ENCODE measurements around the gene ACOT7.

Gene ACOT7

GRCh38 chr1:6409733-6410132 lies 16.2 kb upstream of the ACOT7 start:
- TF ChIP-seq SPI1 (IDR thresholded peaks at IDR 0.05; ENCODE audit: borderline replicate concordance, low read depth) (no peak), GABPA (IDR thresholded peaks at IDR 0.05; ENCODE audit: low read depth) (no peak), POLR2AphosphoS5 (IDR thresholded peaks at IDR 0.05; ENCODE audit: low read depth) (no peak), REST (IDR thresholded peaks at IDR 0.05; ENCODE audit: insufficient replicate concordance, low read depth) (no peak), CTCF (IDR thresholded peaks at IDR 0.05; ENCODE audit: insufficient read depth, low read length) (no peak)
- Histone ChIP-seq H3K27ac (replicated peaks) (no peak overlapping the region), H3K4me3 (replicated peaks; ENCODE audit: insufficient read depth, low read length) (no peak overlapping the region), H3K27me3 (ENCODE audit: insufficient read depth, poor library complexity, severe bottlenecking) (peaks cover 20% of the 10 kb centered on the region)
- no peak for DNase-seq (ENCODE audit: low read depth in 1 of 2, low spot score in 1 of 2)

- TF ChIP-seq GABPA (IDR thresholded peaks at IDR 0.05; ENCODE audit: low read depth) (no peak), POLR2AphosphoS5 (IDR thresholded peaks at IDR 0.05; ENCODE audit: low read depth) (no peak)
- H3K27ac ChIP-seq (replicated peaks), result no peak overlapping the region
- no peak overlapping the region for H3K4me3 ChIP-seq (replicated peaks; ENCODE audit: insufficient read depth, low read length)
- H3K27me3 ChIP-seq (ENCODE audit: insufficient read depth, poor library complexity, severe bottlenecking), result peaks cover 14% of the 10 kb centered on the region
- no peak for DNase-seq (ENCODE audit: low read depth in 1 of 2, low spot score in 1 of 2)
Measured at GRCh38 chr1:6409053-6409452, 15.5 kb upstream of the ACOT7 start.

GRCh38 chr1:6408023-6408422 lies 14.5 kb upstream of the ACOT7 start:
- peaks cover 4% of the 10 kb centered on the region for H3K27me3 ChIP-seq (ENCODE audit: insufficient read depth, poor library complexity, severe bottlenecking)
- DNase-seq (ENCODE audit: low read depth in 1 of 2, low spot score in 1 of 2), result no peak
- no peak overlapping the region for H3K4me3 ChIP-seq (replicated peaks; ENCODE audit: insufficient read depth, low read length)
- no peak overlapping the region for H3K27ac ChIP-seq (replicated peaks)
- TF ChIP-seq POLR2AphosphoS5 (IDR thresholded peaks at IDR 0.05; ENCODE audit: low read depth) (no peak), SPI1 (IDR thresholded peaks at IDR 0.05; ENCODE audit: borderline replicate concordance, low read depth) (no peak), GABPA (IDR thresholded peaks at IDR 0.05; ENCODE audit: low read depth) (no peak)

GRCh38 chr1:6401673-6402072 lies 8.1 kb upstream of the ACOT7 start:
- peak; percentile 55 to 84 for DNase-seq (ENCODE audit: low read depth in 1 of 2, low spot score in 1 of 2)
- no peaks in the 10 kb centered on the region for H3K27me3 ChIP-seq (ENCODE audit: insufficient read depth, poor library complexity, severe bottlenecking)
- TF ChIP-seq GABPA (IDR thresholded peaks at IDR 0.05; ENCODE audit: low read depth) (no peak), REST (IDR thresholded peaks at IDR 0.05; ENCODE audit: insufficient replicate concordance, low read depth) (no peak), POLR2AphosphoS5 (IDR thresholded peaks at IDR 0.05; ENCODE audit: low read depth) (no peak), SPI1 (IDR thresholded peaks at IDR 0.05; ENCODE audit: borderline replicate concordance, low read depth) (no peak; the same call in 1 of the 2 replicates), CTCF (IDR thresholded peaks at IDR 0.05; ENCODE audit: insufficient read depth, low read length) (no peak)
- no peak overlapping the region for H3K27ac ChIP-seq (replicated peaks)
- H3K4me3 ChIP-seq (replicated peaks; ENCODE audit: insufficient read depth, low read length), result no peak overlapping the region

- DNase-seq (ENCODE audit: low read depth in 1 of 2, low spot score in 1 of 2), result no peak
- TF ChIP-seq GABPA (IDR thresholded peaks at IDR 0.05; ENCODE audit: low read depth), result no peak
- TF ChIP-seq CTCF (IDR thresholded peaks at IDR 0.05; ENCODE audit: insufficient read depth, low read length), result no peak
- no peak for TF ChIP-seq SPI1 (IDR thresholded peaks at IDR 0.05; ENCODE audit: borderline replicate concordance, low read depth)
- no peak for TF ChIP-seq POLR2AphosphoS5 (IDR thresholded peaks at IDR 0.05; ENCODE audit: low read depth)
- TF ChIP-seq REST (IDR thresholded peaks at IDR 0.05; ENCODE audit: insufficient replicate concordance, low read depth), result no peak
Measured at GRCh38 chr1:6399294-6399693, 5.7 kb upstream of the ACOT7 start.

More at GRCh38 chr1:6399294-6399693, 5.7 kb upstream of the ACOT7 start:
- H3K27me3 ChIP-seq (ENCODE audit: insufficient read depth, poor library complexity, severe bottlenecking), result no peaks in the 10 kb centered on the region
- H3K4me3 ChIP-seq (replicated peaks; ENCODE audit: insufficient read depth, low read length), result no peak overlapping the region
- no peak overlapping the region for H3K27ac ChIP-seq (replicated peaks)

All from HL-60 (cell line).